SU-DHL-6 (cell line): Measurements from ENCODE around the gene SRP68.
"Not testable (repeated sequence)": the region's sequence is repeated elsewhere in the genome, so short reads cannot be mapped to it uniquely, and the experiment has no call there.

Experiments used
- H2AFZ ChIP-seq: fragments of 200-600 bp; sonication (generic); 2 replicates; pipeline ENCODE4 v1.6.1; 2014; ENCODE audit warnings: low read depth, mild to moderate bottlenecking, moderate library complexity, mixed read lengths, antibody characterized with exemption, low read length; ENCODE audit not compliant: severe bottlenecking
- H3F3A ChIP-seq: fragments of 200-600 bp; shearing (Covaris generic); 2 replicates; pipeline ENCODE4 v1.6.0; 2016; ENCODE audit warnings: antibody characterized with exemption, mild to moderate bottlenecking; ENCODE audit not compliant: insufficient read depth
- H3K27ac ChIP-seq: fragments of 200-600 bp; sonication (generic); 2 replicates; pipeline ENCODE4 v1.5.1; 2016; ENCODE audit warnings: low read depth, mild to moderate bottlenecking, low read length, moderate library complexity, mixed read lengths
- H3K27me3 ChIP-seq: fragments of 200-600 bp; sonication (generic), shearing (Covaris generic); 2 replicates; pipeline ENCODE4 v1.6.0; 2014; ENCODE audit warnings: mild to moderate bottlenecking, low read length
- H3K36me3 ChIP-seq: fragments of 200-600 bp; sonication (generic); 2 replicates; pipeline ENCODE4 v1.6.1; 2014; ENCODE audit warnings: mild to moderate bottlenecking, low read length, mixed read lengths
- H3K4me2 ChIP-seq: fragments of 300-600, 200-600 bp; shearing (Covaris generic), sonication (generic); 2 replicates; pipeline ENCODE4 v1.6.0; 2014; ENCODE audit warnings: low read length, low read depth, mild to moderate bottlenecking; ENCODE audit not compliant: poor library complexity, severe bottlenecking
- H3K4me3 ChIP-seq: fragments of 200-600 bp; sonication (generic); 2 replicates; pipeline ENCODE4 v1.5.1; 2014; ENCODE audit warnings: antibody characterized with exemption, low read length, mild to moderate bottlenecking, mixed read lengths; ENCODE audit not compliant: insufficient read depth, poor library complexity, severe bottlenecking
- H3K79me2 ChIP-seq: fragments of 200-600 bp; sonication (generic); 2 replicates; pipeline ENCODE4 v1.6.1; 2014; ENCODE audit warnings: mild to moderate bottlenecking, low read length, moderate library complexity; ENCODE audit not compliant: insufficient read depth
- H3K9ac ChIP-seq: fragments of 200-600 bp; sonication (generic); 2 replicates; pipeline ENCODE4 v1.7.0; 2014; ENCODE audit warnings: mild to moderate bottlenecking, low read length
- H3K9me2 ChIP-seq: fragments of 200-600 bp; sonication (generic); replicated peaks from 2 replicates; pipeline ENCODE4 v1.6.1; 2014; ENCODE audit warnings: low read length; ENCODE audit not compliant: insufficient read depth
- H3K9me3 ChIP-seq: fragments of 200-600 bp; sonication (generic); 2 replicates; pipeline ENCODE4 v1.6.1; 2014; ENCODE audit warnings: low read length, mixed read lengths; ENCODE audit not compliant: insufficient read depth
- H4K20me1 ChIP-seq: fragments of 200-600 bp; sonication (generic); 2 replicates; pipeline ENCODE4 v1.6.1; 2014; ENCODE audit warnings: low read depth, mild to moderate bottlenecking, antibody characterized with exemption, low read length, moderate library complexity, mixed read lengths
- CTCF ChIP-seq: fragments of 200-600 bp; sonication (generic); IDR thresholded peaks from one replicate; pipeline ENCODE4 v1.5.1; 2017; ENCODE audit warnings: antibody characterized with exemption, mild to moderate bottlenecking, low read length, moderate library complexity; ENCODE audit not compliant: insufficient read depth, poor library complexity, severe bottlenecking
- EZH2phosphoT487 ChIP-seq: fragments of 200-600 bp; sonication (generic), shearing (Covaris generic); conservative IDR thresholded peaks from 2 replicates; pipeline ENCODE4 v1.6.1; 2018; ENCODE audit warnings: mild to moderate bottlenecking, antibody characterized with exemption, low read length, moderate library complexity, mixed read lengths

Gene SRP68

GRCh38 chr17:76048025-76048605, 24.2 kb downstream of the SRP68 start:
- Histone ChIP-seq H3K27ac (no peak overlapping the region), H4K20me1 (no peaks in the 10 kb centered on the region), H3K36me3 (peaks cover 24% of the 10 kb centered on the region; the same call in 1 of the 2 replicates), H3K9ac (no peak overlapping the region), H3K4me2 (no peak overlapping the region), H3K4me3 (no peak overlapping the region), H3F3A (no peaks in the 10 kb centered on the region), H3K9me3 (no peaks in the 10 kb centered on the region), H2AFZ (no peak overlapping the region), H3K9me2 (no peaks in the 10 kb centered on the region), H3K79me2 (no peaks in the 10 kb centered on the region), H3K27me3 (no peaks in the 10 kb centered on the region)
- TF ChIP-seq CTCF (no peak), EZH2phosphoT487 (no peak)

GRCh38 chr17:76046064-76046463, 26.3 kb downstream of the SRP68 start:
- H3K9ac ChIP-seq: no peak overlapping the region
- H3F3A ChIP-seq: no peaks in the 10 kb centered on the region
- no peaks in the 10 kb centered on the region for H3K9me2 ChIP-seq
- H4K20me1 ChIP-seq: no peaks in the 10 kb centered on the region
- TF ChIP-seq CTCF (no peak), EZH2phosphoT487 (no peak)
- no peak overlapping the region for H2AFZ ChIP-seq
- no peak overlapping the region for H3K4me3 ChIP-seq
- no peak overlapping the region for H3K4me2 ChIP-seq
- no peaks in the 10 kb centered on the region for H3K9me3 ChIP-seq
- H3K79me2 ChIP-seq: no peaks in the 10 kb centered on the region
- H3K27ac ChIP-seq: no peak overlapping the region
- H3K36me3 ChIP-seq: peaks cover 20% of the 10 kb centered on the region; the same call in 1 of the 2 replicates
- H3K27me3 ChIP-seq: no peaks in the 10 kb centered on the region

DNA sequence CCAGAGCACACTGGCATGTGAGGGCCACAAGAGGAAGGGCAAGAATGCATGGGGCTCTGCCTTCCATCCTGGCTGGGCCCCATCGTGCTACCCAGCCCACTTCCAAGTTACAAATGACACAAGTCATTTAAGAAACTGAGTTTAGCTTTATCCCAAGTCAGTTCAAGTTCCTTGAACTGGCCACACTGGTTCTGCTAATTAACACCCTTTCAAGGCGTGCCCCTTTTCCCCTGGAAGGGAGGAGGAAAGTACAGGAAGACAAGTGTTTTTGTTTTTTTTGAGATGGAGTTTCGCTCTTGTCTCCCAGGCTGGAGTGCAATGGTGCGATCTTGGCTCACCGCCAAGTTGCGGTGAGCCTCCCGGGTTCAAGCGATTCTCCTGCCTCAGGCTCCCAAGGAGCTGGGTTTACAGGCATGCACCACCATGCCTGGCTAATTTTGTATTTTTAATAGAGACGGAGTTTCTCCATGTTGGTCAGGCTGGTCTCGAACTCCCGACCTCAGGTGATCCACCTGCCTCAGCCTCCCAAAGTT, 27.8 kb downstream of the SRP68 start:
- H3K27me3 ChIP-seq, H3K9ac ChIP-seq, H3K79me2 ChIP-seq, H3K9me2 ChIP-seq, H2AFZ ChIP-seq, H4K20me1 ChIP-seq, H3K4me3 ChIP-seq, H3F3A ChIP-seq, H3K9me3 ChIP-seq, H3K4me2 ChIP-seq, H3K27ac ChIP-seq: not testable (repeated sequence)
- peaks cover 17% of the 10 kb centered on the region; the same call in 1 of the 2 replicates for H3K36me3 ChIP-seq

DNA sequence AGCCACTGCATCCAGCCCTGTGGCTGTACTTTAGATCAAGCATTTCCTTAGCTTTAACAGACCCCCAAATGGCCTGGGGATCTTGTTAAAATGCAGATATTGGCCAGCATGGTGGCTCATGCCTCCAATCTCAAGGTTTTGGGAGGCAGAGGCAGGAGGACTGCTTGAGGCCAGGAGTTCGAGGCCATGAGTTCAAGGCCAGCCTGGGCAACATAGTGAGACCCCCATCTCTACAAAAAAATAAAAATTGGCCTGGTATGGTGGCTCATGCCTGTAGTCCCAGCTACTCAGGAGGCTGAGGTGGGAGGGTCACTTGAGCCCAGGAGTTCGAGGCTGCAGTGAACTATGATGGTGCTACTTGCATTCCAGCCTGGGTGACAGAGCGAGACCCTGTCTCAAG, 29.4 kb downstream of the SRP68 start:
- H3K79me2 ChIP-seq, H4K20me1 ChIP-seq, H3K4me2 ChIP-seq, H3K9me2 ChIP-seq, H3K27me3 ChIP-seq, H3K4me3 ChIP-seq, H3F3A ChIP-seq, H3K9ac ChIP-seq, H3K27ac ChIP-seq, H2AFZ ChIP-seq, H3K9me3 ChIP-seq: not testable (repeated sequence)
- H3K36me3 ChIP-seq: peaks cover 15% of the 10 kb centered on the region; the same call in 1 of the 2 replicates
